ENCODE data around the gene NAA50. TPM values are rescaled to one million over a fixed set of nuclear protein-coding genes. Genes with fewer than 3 reads are reported as not detected.

Gene NAA50
- total RNA-seq, 1 donor from 2014 or later = 263 TPM

GRCh38 chr3:113690482-113690881 lies 55.6 kb downstream of the NAA50 start:
- no peak for DNase-seq (ENCODE audit: low read depth)

GRCh38 chr3:113685956-113686721 lies 59.9 kb downstream of the NAA50 start:
- no peak for DNase-seq (ENCODE audit: low read depth)

DNA sequence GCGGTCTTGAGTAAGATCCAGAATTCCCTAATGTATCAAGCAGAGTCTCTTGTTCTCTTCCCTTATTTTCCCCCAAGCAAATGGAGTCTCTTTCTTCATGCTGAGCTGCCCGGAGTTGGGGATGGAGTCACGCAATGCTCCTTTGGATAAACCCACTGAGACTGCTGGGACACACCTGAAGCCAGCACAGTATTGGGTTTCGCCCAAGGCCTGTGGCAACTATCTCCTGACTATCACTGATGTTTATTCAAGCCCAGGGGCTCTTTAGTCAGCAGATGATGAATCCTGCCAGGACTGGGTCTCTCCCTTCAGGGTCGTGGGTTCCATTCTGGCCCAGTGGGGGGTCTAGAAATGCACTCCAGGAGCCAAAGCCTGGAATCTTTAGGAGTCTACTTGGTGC lies 60.9 kb downstream of the NAA50 start:
- no peak for DNase-seq (ENCODE audit: low read depth)

GRCh38 chr3:113684271-113684819 lies 61.7 kb downstream of the NAA50 start:
- no peak for DNase-seq (ENCODE audit: low read depth)

- DNase-seq (ENCODE audit: low read depth) = no peak
These were observed 67.3 kb downstream of the NAA50 start for GRCh38 chr3:113678773-113679172.

DNA sequence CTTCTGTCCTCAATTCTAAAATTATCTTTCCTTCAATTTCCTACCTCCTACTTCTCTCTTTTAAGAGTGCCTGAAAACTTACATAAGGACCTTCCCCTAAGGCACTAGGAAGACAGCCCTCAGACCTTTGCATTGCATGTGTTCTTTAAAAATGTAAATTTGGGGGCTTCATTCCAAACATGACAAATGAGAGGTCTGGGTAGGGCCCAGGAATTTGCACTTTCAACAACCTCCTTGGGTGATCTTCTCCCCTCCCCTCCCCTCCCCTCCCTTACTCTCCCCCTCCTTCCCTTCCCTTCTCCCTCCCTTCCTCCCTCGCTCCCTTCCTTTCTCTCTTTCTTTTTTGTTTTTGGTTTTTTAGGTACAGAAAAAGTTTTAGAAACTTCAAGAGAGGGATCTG lies 68.3 kb downstream of the NAA50 start:
- no peak for DNase-seq (ENCODE audit: low read depth)

DNA sequence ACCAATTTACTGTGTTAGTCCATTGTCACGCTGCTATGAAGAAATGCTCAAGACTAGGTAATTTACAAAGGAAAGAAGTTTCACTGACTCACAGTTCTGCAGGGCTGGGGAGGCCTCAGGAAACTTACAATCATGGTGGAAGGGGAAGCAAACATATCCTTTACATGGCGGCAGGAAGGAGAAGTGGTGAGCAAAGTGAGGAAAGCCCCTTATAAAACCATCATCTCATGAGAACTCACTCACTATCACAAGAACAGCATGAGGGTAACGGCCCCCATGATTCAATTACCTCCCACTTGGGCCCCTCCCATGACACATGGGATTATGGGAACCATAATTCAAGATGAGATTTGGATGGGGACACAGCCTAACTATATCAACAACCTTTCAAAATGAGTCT lies 69.8 kb downstream of the NAA50 start:
- DNase-seq (ENCODE audit: low read depth) = no peak

- DNase-seq (ENCODE audit: low read depth) = no peak
These were observed 72.5 kb downstream of the NAA50 start for GRCh38 chr3:113673593-113673992.

DNA sequence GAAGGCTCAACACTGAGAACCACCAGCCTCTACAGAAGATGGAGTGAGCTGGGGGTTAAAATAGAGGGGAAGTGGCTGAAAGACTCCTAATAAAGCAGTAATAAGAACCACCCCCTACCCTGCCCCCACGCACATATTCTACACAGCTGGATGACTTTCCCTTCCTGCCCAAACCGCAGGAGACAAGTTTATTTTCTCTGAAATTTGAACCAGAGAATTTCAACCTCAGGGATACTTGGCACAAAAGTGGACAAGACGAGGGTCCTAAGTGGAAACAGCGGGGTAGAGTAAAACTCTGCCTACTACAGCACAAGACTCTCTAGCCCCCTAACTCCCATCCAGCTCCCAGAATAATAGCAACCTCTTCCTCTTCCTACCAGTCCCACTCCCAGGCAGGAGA lies 78.0 kb downstream of the NAA50 start:
- peak; percentile 79 for DNase-seq (ENCODE audit: low read depth)

Other genes starting within 250 kb of the NAA50 start
- gene SPICE1, start 231.1 kb downstream of the NAA50 start, total RNA-seq = 5.5 and 13.0 TPM in 2 replicates
- gene SIDT1, start 213.7 kb downstream of the NAA50 start, total RNA-seq = 0.24 TPM in 1 of 2 replicates, not detected in the other
- gene USF3, start 49.6 kb downstream of the NAA50 start, total RNA-seq = 22.5 and 23.7 TPM in 2 replicates
- 54.7 and 59.6 TPM in 2 replicates for gene ATP6V1A, start 786 bp upstream of the NAA50 start, total RNA-seq
- 0.13 and 0.16 TPM in 2 replicates for gene GRAMD1C, start 92.5 kb upstream of the NAA50 start, total RNA-seq
- gene ZDHHC23, start 201.8 kb upstream of the NAA50 start, total RNA-seq = 0.11 TPM in 1 of 2 replicates, not detected in the other

Measured in myocyte (in vitro differentiated cells).